Amygdala (tissue), 56 donors: ENCODE data around the gene NKAIN2.
A peak's percentile ranks its signal among the peaks of the same experiment; 100 is the strongest.

Experiments
- DNase-seq, 56 donors: peaks; one replicate each; lab custom pipeline; 2025; lab: John Stamatoyannopoulos, UW

NKAIN2 gene

DNA sequence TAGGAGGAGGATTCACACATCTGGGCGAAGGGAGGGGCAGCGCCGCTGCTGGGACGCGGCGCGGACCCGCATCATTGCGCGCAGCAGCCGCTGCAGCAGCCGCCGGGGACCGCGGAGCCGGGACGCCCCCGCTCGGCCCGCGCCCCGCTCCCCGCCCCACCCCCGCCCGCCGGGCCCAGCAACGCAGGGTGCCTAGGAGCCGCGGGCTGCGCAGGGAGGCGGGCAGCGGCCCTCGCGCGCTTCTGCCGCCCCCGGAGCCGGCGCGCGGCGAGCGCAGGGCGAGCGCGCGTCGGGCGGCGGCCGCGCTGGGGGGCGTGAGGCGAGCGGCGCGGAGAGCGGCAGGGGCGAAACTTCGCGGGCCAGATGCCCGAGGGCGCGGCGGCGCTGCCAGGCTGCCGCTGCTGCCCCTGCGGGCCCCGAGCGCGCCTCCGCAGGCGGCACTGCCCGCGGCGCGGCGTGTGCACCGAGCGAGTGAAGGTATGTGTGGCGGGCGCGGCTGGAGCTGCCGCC, at the start of gene NKAIN2:
Gene NKAIN2 (plus strand): TSS at position 362 of the 510 bp plus-strand sequence.
- DNase-seq = peak in 6 of 56 donors; percentile 39 to 57 (median 50)

DNA sequence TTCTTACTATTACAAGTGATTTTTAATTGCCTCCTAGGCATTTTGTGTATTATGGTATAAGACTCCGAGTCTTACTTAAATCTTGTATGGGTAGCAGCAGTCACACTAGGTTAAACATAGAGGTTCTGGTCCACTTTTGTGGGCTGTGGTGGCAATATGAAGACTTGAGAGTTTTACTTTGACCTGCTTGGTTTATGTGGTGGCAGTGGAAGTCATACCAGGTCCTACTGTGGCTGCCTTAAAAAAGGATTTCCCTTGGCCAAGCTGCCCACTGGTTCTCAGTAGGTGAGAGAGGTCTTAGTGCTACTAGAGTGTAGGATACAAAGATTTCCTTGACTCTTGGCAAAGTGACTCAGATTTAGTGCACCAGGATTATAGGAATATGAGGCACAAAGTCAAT, 44.2 kb upstream of the NKAIN2 start:
- DNase-seq = no peak

DNA sequence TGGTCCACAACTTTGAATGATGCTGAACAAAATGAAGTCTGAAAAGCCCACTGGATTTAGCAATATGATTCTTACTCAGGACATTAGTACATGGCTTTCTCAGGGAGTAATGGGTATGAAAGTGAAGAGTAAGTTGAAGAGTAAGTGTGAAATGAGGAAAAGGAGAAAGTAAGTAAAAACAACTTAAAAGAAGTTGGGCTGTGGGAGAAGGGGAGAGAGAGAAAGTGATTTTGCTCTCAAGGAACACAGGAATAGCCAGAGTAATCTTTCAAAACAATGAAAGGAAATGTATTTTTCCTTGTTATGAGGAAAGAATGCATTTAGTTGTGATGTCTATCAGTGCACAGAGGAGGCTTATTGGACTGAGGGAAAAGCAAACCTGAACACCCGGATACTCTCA, 39.8 kb upstream of the NKAIN2 start:
- DNase-seq = no peak

DNA sequence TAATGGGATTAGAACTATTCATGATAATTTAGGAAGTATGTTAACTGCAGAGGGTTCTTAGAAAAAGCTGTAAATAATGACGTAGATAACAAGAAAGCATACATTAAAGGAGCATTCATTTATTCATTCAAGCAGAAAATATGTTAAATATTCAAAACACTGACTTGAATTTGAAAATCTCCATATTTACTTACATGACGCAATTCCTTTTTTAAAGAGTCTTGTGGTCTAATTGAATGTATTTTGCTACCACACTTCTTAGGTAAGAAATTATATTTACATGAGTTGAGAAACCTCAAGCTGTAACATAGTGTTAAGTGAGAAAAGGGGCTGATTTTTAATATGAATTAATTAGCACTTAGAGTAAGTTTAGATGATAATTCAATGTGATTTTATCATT, 38.9 kb upstream of the NKAIN2 start:
- DNase-seq = no peak

DNA sequence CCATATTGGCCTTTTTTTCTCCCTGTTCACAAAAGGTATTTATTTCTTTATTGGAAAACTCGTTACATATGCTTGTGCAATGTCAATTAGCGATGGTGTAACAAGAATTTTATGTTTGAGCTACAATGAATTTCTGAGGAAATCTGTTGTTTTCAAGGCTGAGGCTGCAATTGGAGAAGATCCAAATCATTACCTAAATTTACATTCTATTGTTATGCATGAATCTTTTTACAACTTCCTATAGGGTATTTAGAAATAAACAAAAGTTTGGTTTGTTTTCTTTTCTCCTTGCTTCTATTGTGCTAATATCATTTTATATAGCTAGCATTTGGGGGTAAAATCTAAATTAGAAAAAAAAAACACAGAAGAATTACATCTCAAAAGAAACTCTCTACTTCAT, 34.7 kb upstream of the NKAIN2 start:
- no peak for DNase-seq

DNA sequence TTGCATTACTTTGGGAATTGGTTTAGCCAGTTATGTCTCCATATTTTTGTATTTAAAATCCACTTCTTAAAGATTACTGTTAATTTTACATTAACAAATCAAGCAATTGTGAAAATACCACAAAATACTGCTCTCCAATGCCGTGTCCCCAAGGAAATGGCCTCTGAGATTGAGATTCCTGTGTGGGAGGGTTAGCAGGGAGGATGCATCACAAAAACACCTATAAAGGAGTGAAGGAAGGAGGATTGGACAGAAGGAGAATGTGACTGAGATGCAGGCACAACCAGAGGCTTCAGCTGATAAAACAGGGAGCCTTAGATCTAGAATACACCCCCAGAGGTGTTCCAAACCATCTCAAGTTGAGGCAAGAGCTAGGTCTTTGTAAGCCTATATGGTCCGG, 34.2 kb upstream of the NKAIN2 start:
- DNase-seq = no peak

DNA sequence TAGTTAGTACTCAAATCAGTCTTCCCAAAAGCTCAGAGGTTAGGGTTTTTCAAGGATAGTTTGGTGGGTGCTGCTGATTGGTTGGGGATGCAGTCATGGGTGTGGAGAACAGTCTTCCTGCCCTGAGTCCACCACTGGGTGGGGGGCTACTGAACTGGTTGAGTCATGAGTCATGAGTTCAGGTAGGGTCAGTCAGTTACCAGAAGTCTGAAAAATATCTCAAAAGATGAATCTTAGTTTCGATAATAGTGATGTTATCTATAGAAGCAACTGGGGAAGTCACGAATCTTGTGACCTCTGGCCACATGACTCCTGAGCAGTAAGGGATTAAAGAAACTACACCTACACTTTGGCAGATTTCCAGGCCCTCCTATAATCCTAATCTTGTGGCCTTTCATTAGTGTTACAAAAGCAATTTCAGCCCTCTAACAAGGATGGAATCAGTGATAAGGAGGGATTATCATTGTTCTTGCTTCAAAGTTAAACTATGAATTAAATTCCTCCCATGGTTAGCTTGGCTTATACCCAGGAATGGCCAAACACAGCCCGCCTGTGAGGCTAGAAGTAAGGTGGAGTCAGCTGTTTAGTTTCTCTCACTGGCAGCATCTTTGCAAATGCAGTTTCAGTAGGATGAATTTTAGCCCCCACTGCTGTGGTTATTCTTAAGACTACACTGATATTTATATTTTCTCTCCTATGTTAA, 33.3 kb upstream of the NKAIN2 start:
- DNase-seq = no peak

DNA sequence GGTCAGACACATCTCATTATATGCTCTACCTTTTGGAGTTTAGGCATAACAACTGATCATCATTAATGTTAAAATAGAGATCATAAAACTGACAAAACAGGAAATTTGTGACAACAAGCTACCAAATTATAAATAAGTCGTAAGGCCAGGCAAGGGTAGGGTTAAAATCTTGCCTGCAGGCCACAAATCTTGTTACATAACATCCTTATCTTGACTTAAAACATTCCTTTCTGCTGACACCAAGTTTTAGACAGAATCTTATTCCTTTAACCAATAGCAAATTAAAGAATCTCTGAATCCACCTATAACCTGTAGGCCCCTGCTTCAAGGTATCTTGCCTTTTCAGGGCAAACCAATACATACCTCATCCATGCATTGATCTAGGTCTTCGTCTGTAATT, 32.5 kb upstream of the NKAIN2 start:
- DNase-seq = no peak

DNA sequence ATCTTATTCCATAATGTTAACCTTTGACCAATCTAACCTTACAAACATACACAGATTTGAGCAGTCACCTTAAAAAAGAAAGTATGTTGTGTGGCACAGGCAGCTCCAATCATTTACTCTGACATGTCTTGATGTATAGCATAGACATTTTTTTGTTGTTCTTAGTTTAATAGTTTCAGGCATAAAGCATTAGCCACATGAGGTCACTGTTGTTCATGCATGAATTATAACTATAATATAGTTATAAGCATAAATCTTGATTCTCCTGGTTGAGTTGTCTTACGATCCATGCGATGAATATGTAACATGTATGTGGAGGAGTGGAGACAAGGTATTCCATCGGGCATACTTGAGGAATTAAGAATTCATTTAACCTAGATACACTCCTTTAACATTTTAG, 26.1 kb upstream of the NKAIN2 start:
- DNase-seq = peak in 1 of 56 donors; percentile 2

DNA sequence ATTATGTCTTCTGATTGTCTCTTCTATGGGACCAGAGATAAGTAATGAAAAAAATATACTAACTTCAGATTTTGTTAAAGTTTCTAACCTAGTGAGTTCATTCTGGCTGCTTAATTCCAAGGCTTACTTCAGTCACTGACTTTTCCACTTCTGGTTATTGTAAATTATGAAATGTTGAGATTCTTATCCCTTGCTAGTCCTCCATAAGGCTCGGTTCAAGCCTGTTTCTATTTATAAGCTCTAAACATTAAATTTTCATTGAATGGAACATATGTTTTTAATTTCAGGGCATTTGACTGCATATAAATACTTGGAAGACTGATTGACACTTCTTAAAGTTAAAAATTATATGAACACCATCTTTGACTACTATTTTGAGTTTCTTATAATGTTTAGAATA, 23.6 kb upstream of the NKAIN2 start:
- DNase-seq = no peak

DNA sequence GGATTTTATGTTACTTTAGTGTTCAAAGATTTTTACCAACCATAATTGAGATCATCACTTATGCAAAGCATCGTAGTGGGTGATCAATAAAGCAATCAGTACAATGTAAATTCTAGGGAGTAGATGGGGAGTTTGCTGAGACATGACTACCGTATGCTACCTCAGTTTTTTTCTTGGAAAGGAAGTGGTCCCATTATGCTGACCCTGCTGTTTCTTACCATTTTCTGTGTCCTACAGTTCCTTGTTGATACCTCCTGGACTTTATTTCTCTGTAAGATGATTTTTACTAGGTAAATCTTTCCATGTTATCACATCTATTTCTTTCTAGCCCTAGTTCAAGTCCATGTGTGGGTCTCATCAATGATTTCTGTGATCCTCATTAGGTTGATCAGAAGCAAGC, 19.3 kb upstream of the NKAIN2 start:
- DNase-seq = no peak

DNA sequence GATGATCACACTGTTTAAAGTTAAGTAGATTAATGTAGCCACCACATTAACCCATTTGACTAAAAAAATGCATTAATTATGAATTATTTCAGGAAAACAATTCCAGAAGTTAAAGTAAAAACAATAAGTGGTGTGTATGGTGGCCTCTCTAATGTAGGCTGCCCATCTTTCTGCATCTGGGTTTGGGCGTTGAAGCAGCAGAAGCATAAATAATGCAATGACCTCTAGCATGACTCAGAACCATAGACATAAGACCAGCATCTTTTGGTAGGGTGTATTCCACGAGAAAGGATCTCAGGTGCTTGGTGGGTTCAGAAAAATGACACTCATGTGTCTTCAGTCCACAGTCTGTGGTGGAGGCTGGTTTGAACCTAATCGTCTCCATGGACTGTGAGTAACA, 18.6 kb upstream of the NKAIN2 start:
- no peak for DNase-seq

DNA sequence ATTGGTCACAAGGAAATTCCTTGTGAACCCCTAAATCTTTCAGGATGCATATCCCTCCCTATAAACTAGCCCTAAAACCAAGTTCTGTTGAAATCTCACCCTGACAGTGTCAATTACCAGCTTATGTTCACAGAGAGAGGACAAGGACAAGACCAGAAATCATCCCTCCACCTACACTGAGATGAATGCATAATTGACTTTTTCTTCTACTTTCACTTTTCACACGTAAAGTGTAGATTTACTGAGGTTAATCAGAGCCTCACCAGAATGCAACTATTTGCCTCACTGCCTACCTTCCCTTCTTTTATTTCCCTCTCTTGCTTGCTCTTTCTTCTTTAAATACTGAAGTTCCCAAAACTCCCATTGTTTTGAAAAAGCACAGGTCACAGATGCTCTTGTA, 15.3 kb upstream of the NKAIN2 start:
- no peak for DNase-seq

DNA sequence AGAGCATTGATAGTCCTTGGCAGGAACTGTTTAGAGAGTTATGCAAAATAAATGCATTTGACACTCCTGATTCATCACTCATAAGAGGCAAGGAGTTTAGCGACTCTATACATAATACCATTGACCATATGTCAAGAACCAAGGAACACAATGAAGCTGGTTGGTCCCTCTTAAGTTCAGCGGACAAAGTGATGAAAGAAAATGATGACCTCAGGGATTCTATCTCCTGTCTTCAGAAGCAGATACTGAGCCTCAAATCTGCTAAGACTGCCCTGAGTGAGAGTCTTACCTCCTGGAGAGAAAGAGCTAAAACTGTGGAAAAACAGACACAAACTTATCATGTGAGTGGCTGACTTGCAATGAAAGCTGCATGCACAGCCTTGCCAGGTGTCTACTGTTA, 9.5 kb upstream of the NKAIN2 start:
- DNase-seq = no peak

DNA sequence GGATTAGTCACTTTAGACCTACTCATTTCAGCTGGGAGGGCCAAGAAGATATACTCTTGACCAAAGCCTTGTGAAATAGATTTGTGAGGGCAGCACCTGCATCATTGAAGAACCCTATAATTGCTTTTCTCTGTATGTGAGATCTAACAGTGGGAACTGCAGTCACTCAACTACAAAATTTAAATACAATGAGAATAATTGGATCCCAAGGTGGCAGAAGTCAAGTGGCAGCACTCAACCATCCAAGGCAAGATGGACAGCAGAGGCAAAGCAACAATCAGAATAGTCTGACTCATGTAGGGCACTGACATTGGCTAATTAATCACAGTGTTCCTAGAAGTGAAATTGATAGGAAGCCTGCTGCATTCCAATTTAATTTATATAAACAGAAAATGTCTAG, 8.9 kb upstream of the NKAIN2 start:
- DNase-seq = no peak

DNA sequence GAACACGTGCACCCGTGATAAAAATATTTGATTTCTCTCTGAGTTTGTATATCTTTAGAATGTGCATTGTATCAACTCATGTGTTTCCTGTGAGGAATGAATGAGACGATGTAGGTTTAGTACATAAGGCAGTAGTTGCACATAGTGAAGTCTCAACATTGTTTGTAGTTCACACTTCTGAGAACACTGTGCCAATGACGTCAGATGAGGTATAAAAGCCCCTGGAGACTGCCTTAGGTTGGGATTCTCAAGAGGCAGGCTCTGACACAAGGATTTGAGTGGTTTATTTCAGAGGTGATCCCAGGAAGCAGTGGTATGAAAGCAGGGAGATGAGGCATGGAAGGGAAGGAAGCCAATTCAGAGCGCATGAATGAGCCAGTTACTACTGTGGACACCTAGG, 2.6 kb upstream of the NKAIN2 start:
- DNase-seq = no peak

DNA sequence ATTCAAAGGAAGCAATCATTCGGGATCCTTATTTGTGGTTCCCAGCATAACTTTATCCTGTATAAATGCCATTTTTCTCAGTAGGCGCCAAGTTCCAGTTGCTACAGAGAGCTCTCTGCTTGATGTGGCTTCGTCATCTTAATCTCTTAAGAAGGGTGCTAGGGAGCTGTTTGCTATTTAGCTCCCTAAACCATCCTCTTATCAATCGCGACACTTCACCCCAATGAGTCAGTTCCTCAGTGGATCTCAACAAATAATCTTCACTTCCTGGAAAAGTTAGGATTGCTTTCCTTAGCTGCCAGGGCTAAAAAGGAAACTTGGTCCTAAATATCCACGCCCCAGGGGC, 1.3 kb upstream of the NKAIN2 start:
- DNase-seq = no peak

DNA sequence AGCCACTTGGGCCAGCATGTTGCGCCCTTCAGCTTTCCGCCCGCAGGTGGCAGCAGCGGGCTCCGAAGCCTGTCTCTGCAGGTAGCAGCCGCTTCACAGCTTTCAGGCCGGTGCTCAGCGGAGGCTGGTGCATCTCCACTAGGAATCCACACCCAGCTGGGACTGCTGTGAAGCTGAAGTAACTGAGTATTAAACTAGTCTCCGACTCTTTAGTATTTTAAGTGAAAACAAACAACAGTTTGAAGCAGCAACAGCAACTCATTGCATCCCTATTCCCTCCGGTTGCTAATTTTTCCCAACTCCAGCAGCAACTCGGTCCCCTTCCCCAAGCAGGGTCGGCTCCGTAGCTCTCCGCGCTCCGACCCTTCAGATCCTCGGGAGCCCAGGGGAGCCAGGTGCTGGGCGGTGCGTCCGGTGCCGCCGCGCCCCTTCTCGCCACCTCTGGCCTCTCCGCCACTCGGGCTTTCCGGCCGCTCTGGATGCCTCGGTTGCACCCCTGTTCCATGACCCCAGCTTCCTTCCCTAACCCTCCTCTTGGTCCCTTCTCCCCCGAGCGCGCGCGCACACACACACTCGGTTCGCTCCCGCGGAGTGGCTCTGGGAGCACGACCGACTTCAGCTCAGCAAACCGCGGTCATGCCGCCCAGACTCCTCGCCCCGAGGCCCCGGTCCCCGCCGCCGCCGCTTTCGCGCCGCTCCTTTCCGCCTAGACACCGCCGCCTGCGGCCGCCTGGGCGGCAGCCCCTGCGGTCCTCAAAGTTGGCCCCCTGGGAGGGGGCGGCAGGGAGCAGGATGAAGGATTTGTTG, 765 bp upstream of the NKAIN2 start:
- DNase-seq = peak; percentile 23 to 92 (median 75)

DNA sequence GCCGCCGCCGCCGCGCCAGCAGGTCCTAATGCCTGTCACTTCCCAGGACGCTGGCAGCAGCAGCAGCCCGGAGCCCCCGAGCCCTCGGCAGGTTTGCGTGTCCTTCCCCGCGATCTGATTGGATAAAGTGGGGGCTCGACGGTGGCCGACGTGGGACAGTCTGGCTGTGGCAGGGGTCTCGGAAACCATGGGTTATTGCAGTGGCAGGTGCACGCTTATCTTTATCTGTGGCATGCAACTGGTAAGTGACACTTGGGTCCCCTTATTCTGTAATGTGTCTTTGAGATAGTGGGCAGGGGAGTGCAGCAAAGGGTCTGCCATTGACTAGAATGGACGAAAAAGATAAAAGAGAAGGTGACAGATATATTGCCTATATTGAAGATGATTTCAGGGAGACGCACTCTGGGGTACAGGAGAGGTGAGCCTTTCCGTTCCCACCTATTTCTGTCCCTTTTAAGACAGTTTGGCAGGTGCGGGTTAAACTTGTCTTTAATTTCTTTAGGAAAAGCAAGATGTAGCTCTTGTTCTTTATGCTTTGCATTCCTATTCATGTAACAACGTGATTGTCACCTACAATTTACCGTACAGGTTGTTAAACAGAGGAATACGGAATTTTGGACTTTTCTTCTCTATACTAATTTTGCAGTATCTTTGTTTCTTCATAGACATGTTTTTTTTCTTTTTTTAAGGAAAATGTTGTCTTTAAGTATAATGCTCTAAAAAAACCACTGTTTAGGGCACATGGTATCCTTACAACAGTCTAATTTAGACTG, 535 bp downstream of the NKAIN2 start:
- DNase-seq = peak in 40 of 56 donors; percentile 6 to 69 (median 41)

DNA sequence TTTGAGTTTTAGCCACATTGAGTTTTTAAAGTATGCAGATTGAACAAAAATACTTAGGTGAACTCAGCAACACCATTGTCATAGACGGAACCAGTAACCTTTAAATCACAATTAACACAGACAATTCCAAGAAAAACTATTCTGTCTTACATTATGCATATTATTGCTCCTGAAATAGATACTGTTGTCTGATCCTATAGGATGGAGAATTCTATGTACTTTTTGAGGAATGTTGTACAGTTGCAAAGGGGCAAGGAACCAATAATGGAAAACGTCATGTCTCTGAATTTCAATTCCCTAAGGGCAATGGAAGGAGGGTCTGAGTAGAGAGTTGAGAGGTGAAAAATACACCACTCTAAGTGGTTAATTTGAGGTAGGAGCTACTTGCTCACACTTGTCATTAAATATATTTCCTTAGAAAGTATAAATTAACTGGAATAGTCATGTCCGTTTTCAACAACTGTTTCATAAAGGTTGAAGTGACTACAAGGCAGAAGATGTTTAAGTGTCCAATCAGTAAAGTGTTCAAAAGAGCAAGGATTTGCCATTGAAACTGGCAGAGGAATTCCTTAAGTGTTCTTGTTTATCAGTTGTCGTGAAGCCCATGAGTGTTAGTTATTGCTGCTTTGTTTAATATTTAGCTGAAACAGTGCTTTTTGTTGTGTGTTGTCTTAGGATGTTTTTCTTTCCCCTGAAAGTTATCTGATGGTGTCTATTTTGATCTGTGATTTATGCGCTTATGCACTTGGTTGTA, 1.3 kb downstream of the NKAIN2 start:
- no peak for DNase-seq

DNA sequence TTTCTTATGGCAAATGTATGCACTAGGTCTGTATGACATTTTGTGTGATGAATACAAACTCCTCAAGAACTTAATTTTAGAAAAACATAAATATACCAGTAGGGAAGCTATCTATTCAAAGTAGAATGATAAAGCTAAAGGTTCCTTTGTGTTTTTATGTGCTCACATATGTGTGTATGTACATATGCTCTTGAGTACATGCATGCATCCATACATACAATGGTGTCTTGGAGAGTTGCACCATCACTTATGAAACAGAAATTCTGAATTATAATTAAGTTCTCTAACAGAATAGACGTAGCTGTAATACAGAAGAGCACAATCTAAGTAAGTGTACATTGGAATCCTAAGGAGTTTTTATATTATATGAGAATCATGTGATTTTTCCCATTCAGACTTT, 2.3 kb downstream of the NKAIN2 start:
- DNase-seq = no peak
